NCI-H187 (cell line): ENCODE results near the gene TNNT1.

ENCODE experiments used
- DNase-seq, 2 experiments: peaks; one replicate each; lab custom pipeline; 2025; lab: John Stamatoyannopoulos, UW

Gene TNNT1

DNA sequence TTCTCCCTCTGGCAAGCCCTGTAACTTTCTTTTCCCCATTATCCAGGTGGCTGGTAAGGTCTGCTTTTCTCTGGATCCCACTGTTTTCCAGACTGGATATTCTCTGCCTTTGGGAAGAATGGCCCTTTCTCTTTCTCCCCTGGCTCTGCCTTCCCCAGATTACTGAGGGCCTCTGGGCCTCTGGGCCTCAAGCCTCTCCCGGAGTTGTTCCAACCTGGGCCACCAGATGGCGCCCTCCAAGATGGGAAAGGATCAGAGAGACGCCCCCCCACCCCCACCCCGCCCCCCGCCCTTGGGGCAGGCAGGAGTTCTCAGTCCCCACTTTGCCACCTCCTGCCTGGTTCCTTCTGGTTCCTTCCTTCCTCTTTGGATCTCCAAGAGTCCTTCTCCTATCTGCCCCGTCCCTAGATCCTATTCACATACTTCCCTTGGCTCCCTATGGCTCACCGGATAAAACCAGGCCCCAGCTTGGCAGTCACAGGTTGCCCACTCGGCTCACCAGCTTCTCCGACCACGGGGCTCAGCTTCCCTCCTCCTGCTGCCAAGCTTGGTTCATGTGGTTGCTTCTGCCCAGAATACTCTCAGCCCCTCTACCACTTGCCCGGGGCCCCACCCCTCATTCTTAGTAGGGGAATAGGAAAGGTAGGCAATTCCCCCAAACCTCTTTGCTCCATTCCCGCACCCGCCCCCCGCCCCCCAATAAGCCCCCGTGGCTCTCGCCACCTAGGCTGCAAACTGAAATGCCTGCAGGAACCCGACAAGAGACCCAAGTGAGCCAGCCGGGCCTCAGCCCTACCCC, 60.3 kb downstream of the TNNT1 start:
- peak; percentile 43 to 58 for DNase-seq

DNA sequence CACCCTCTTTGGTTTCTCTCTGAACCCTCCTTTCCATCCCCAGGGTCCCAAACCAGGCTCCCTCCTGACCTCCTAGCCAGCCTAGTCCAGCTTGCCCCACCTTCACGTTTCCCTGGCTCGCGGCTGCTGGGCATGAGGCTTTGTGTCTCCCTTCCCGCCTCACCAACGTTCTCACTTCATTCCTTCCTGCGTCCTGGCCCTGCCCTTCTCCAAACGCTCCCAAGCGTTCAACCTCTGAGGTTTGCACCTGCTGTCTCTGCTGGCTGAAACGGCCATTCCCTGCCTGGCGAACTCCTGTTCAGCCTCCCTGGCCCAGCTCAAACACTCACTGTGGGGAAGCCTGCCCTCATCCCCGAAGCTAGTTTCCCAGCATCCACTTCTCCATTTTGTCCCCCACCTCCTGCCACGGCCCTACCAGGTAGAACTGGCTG, 61.0 kb downstream of the TNNT1 start:
- no peak for DNase-seq

DNA sequence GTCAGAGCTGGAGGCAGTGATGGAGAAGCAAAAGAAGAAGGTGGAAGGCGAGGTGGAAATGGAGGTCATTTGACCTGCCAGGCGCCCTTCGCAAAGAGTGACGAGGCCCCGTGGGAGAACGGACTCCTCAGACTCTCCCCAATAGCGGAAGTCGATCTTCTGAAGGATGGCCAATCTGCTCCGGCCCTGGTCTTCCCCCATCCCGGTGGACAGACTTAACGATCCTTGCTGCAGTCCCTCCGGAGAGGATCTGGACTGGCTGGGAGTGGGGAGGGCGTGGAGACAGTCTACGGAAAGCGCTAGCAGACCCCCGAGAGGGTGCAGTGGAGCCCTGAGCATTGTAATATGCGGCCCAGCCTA, 61.5 kb downstream of the TNNT1 start:
- DNase-seq: no peak

DNA sequence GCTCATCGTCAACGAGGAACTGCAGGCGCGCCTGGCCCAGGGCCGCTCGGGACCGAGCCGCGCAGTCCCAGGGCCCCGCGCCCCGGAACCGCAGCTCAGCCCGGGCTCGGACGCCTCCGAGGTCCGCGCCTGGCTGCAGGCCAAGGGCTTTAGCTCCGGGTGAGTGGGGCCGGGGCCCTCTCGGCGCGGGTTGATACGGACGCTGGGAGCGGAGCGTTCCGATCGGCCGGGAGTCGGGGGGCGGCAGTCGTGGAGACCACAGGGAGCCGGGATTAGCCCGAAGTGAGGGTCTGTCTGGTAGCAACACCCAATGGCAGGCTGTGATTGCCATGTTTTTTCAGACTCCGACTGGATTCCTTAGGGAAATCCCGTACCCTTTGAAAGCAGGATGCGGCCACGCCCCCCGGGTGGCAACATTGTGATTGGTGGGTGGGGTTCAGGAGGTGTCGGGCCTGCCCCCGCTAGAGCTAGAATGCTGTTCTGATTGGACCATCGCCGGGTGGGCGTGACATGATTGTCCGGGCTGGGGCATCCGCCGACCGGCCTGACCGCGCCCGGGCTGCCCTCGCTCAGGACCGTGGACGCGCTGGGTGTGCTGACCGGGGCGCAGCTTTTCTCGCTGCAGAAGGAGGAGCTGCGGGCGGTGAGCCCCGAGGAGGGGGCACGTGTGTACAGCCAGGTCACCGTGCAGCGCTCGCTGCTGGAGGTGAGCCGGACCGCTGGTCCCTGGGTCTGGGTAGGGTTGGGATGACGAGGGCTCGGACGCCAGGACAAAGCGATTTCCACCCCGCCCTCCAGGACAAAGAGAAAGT, 62.1 kb downstream of the TNNT1 start:
- DNase-seq: peak; percentile 53 to 71

DNA sequence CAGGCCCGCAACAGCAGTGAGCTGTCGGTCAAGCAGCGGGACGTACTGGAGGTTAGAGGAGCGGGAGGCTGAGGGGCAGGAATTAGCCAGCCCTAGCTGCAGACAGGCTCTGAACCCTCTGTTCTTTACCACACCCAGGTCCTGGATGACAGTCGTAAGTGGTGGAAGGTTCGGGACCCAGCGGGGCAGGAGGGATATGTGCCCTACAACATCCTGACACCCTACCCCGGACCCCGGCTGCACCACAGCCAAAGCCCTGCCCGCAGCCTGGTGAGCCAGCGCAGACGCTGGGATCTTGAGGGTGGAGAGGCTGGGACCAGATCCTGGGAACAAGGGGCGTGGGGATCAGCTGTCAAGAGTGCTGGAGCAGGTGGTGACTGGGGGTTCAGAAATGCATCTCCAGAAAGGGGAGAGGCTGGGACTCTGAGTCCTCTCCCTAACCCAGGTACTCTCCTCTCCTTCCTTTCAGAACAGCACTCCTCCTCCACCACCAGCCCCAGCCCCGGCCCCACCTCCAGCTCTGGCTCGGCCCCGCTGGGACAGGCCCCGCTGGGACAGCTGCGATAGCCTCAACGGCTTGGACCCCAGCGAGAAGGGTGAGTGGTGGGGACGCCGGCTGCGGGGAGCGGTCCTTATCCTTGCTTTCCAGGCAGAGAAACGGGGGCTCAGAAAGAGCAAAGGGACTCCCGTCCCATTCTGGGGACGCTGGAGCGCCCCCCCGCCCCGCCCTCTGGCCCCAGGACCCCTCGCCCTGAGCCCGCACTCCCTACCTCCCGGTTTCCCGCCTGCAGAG, 62.9 kb downstream of the TNNT1 start:
- no peak for DNase-seq

DNA sequence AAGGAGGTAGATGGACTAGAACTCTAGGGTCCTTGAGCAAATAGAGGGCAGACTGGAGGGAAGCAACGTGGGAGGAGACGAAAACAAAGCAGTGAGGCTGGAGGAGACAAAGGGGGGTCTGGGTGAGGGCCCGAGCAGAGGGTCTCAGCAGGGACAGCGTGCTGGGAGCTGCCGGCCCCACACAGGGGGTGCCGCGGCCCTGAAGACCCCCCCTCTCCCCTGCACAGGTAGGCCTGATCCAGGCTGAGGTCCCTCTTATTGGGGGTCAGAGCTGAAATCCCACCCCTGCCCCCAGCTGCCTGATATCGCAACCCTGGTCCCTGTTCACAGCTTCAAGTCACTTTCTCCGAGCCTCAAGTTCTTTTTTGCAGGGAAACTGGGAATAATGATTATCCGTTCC, 64.6 kb downstream of the TNNT1 start:
- no peak for DNase-seq

DNA sequence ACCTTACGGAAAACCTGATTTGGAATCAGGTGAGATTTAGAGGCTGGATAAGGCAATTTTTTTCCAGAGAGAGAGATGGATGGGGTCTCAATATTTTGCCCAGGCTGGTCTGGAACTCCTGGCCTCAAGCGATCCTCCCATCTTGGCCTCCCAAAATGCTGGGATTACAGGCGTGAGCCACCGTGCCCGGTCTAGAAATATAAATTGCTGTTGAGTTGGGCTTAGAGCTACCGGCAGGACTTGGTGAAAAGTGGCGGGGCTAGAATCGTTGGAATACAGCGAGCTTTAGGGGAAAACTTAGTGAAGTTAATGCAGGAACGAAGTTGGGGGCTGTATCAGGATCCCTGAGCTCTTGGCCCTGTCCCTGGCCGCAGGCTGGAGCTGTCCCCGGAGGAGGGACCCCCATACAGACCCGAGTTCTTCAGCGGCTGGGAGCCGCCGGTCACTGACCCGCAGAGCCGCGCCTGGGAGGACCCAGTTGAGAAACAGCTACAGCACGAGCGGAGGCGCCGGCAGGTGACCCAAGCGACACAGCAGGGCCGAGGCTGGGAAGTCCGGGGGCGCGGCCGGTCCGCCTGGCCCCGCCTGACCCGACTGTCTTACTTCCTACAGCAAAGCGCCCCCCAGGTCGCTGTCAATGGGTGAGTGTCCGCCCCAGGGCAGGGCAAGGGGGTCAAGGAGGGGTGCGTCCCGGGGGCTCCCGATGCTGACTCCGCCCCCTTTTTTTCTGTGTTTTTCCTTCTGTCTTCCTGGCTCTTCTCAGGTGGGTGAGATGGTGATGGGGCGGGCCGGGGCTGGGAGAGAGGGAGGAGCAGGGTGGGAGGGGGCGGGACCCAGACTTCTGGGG, 65.8 kb downstream of the TNNT1 start:
- no peak for DNase-seq
